Central memory CD8-positive, alpha-beta T cell (primary cell): ENCODE data around the gene DIRAS1.

Source experiments
- ATAC-seq: fragments of 150-1000 bp; cut with Tn5 transposase; replicated peaks from 2 replicates; pipeline ENCODE4 v1.10.0; 2022; ENCODE audit warnings: mild to moderate bottlenecking, moderate FRiP score, moderate number of reproducible peaks; ENCODE audit not compliant: poor library complexity, severe bottlenecking; ENCODE audit errors: extremely low read depth
- DNase-seq, 2 donors: peaks; one replicate each; pipeline ENCODE4 v3.0.0; 2021; ENCODE audit warnings: low spot score in 2 of 2
- H3K27ac Mint-ChIP-seq: one replicate; pipeline ENCODE4 v1.8.0; 2022; ENCODE audit warnings: low read depth, mild to moderate bottlenecking, moderate library complexity, mixed read lengths
- H3K27me3 Mint-ChIP-seq: one replicate; pipeline ENCODE4 v1.8.0; 2022; ENCODE audit warnings: mixed read lengths
- H3K36me3 Mint-ChIP-seq: one replicate; pipeline ENCODE4 v1.8.0; 2022; ENCODE audit warnings: mild to moderate bottlenecking, moderate library complexity, mixed read lengths; ENCODE audit not compliant: insufficient read depth
- H3K4me1 Mint-ChIP-seq: one replicate; pipeline ENCODE4 v1.8.0; 2022; ENCODE audit warnings: mixed read lengths
- H3K4me3 Mint-ChIP-seq: one replicate; pipeline ENCODE4 v1.8.0; 2022; ENCODE audit warnings: mild to moderate bottlenecking, moderate library complexity, mixed read lengths
- H3K9me3 Mint-ChIP-seq: one replicate; pipeline ENCODE4 v1.8.0; 2022; ENCODE audit warnings: mixed read lengths

DIRAS1 gene

GRCh38 chr19:2744113-2744512, 22.9 kb upstream of the DIRAS1 start:
- DNase-seq (no peak), ATAC-seq (no peak)
- Mint-ChIP-seq H3K4me3 (no peak overlapping the region), H3K27ac (no peak overlapping the region), H3K27me3 (peaks cover 37% of the 10 kb centered on the region), H3K4me1 (peaks cover 4% of the 10 kb centered on the region), H3K9me3 (no peaks in the 10 kb centered on the region), H3K36me3 (peaks cover 7% of the 10 kb centered on the region)

- H3K27me3 Mint-ChIP-seq: peaks cover 37% of the 10 kb centered on the region
- no peak overlapping the region for H3K4me3 Mint-ChIP-seq
- DNase-seq: no peak
- no peaks in the 10 kb centered on the region for H3K9me3 Mint-ChIP-seq
- peaks cover 10% of the 10 kb centered on the region for H3K36me3 Mint-ChIP-seq
- no peak for ATAC-seq
- no peak overlapping the region for H3K27ac Mint-ChIP-seq
- H3K4me1 Mint-ChIP-seq: peaks cover 12% of the 10 kb centered on the region
Observed at GRCh38 chr19:2743099-2743498, 21.9 kb upstream of the DIRAS1 start.

GRCh38 chr19:2740314-2740656, 19.1 kb upstream of the DIRAS1 start:
- Mint-ChIP-seq H3K27me3 (peaks cover 32% of the 10 kb centered on the region), H3K4me1 (peaks cover 20% of the 10 kb centered on the region), H3K36me3 (peaks cover 13% of the 10 kb centered on the region), H3K27ac (peak overlapping the region; percentile 25), H3K4me3 (peak overlapping the region; percentile 82), H3K9me3 (no peaks in the 10 kb centered on the region)
- DNase-seq: no peak
- ATAC-seq: no peak

GRCh38 chr19:2739602-2740313, 18.6 kb upstream of the DIRAS1 start, which contains the start of gene SLC39A3:
Gene SLC39A3 (minus strand): TSS chr19:2740017. CDS start chr19:2737257, 2,760 bp downstream.
- peaks cover 15% of the 10 kb centered on the region for H3K36me3 Mint-ChIP-seq
- peaks cover 23% of the 10 kb centered on the region for H3K4me1 Mint-ChIP-seq
- H3K27ac Mint-ChIP-seq: peak within 1 kb of the TSS; percentile 25
- H3K9me3 Mint-ChIP-seq: no peaks in the 10 kb centered on the region
- peak; percentile 100 for ATAC-seq
- H3K27me3 Mint-ChIP-seq: peaks cover 28% of the 10 kb centered on the region
- peak; percentile 98 to 99 for DNase-seq
- peak within 1 kb of the TSS; percentile 82 for H3K4me3 Mint-ChIP-seq

- DNase-seq (no peak), ATAC-seq (no peak)
- Mint-ChIP-seq H3K4me3 (no peak overlapping the region), H3K36me3 (peaks cover 18% of the 10 kb centered on the region), H3K27ac (no peak overlapping the region), H3K4me1 (peaks cover 27% of the 10 kb centered on the region), H3K27me3 (peaks cover 7% of the 10 kb centered on the region), H3K9me3 (no peaks in the 10 kb centered on the region)
Observed at GRCh38 chr19:2736550-2737190, 15.5 kb upstream of the DIRAS1 start.

- ATAC-seq (no peak), DNase-seq (no peak)
- no peak overlapping the region for H3K27ac Mint-ChIP-seq
- H3K4me1 Mint-ChIP-seq: peaks cover 27% of the 10 kb centered on the region
- peaks cover 18% of the 10 kb centered on the region for H3K36me3 Mint-ChIP-seq
- H3K4me3 Mint-ChIP-seq: no peak overlapping the region
- no peaks in the 10 kb centered on the region for H3K9me3 Mint-ChIP-seq
- H3K27me3 Mint-ChIP-seq: no peaks in the 10 kb centered on the region
Observed at GRCh38 chr19:2735374-2735773, 14.2 kb upstream of the DIRAS1 start.

- no peak for ATAC-seq
- H3K4me1 Mint-ChIP-seq: peaks cover 27% of the 10 kb centered on the region
- no peak overlapping the region for H3K4me3 Mint-ChIP-seq
- no peak for DNase-seq
- no peaks in the 10 kb centered on the region for H3K27me3 Mint-ChIP-seq
- H3K9me3 Mint-ChIP-seq: no peaks in the 10 kb centered on the region
- H3K36me3 Mint-ChIP-seq: peaks cover 16% of the 10 kb centered on the region
- H3K27ac Mint-ChIP-seq: no peak overlapping the region
Observed at GRCh38 chr19:2734589-2735288, 13.6 kb upstream of the DIRAS1 start.

GRCh38 chr19:2733930-2734588, 12.9 kb upstream of the DIRAS1 start:
- ATAC-seq: no peak
- peaks cover 12% of the 10 kb centered on the region for H3K36me3 Mint-ChIP-seq
- no peak for DNase-seq
- no peaks in the 10 kb centered on the region for H3K9me3 Mint-ChIP-seq
- peaks cover 22% of the 10 kb centered on the region for H3K4me1 Mint-ChIP-seq
- no peaks in the 10 kb centered on the region for H3K27me3 Mint-ChIP-seq
- no peak overlapping the region for H3K27ac Mint-ChIP-seq
- no peak overlapping the region for H3K4me3 Mint-ChIP-seq

GRCh38 chr19:2732883-2733282, 11.7 kb upstream of the DIRAS1 start:
- no peaks in the 10 kb centered on the region for H3K9me3 Mint-ChIP-seq
- DNase-seq (no peak), ATAC-seq (no peak)
- H3K27ac Mint-ChIP-seq: no peak overlapping the region
- peaks cover 10% of the 10 kb centered on the region for H3K36me3 Mint-ChIP-seq
- H3K4me1 Mint-ChIP-seq: peaks cover 15% of the 10 kb centered on the region
- no peaks in the 10 kb centered on the region for H3K27me3 Mint-ChIP-seq
- no peak overlapping the region for H3K4me3 Mint-ChIP-seq

GRCh38 chr19:2732157-2732725, 11.1 kb upstream of the DIRAS1 start:
- H3K36me3 Mint-ChIP-seq: peaks cover 10% of the 10 kb centered on the region
- no peak overlapping the region for H3K4me3 Mint-ChIP-seq
- ATAC-seq (no peak), DNase-seq (no peak)
- H3K27ac Mint-ChIP-seq: no peak overlapping the region
- H3K4me1 Mint-ChIP-seq: peaks cover 14% of the 10 kb centered on the region
- no peaks in the 10 kb centered on the region for H3K9me3 Mint-ChIP-seq
- H3K27me3 Mint-ChIP-seq: no peaks in the 10 kb centered on the region

GRCh38 chr19:2731181-2731995, 10.2 kb upstream of the DIRAS1 start:
- peaks cover 6% of the 10 kb centered on the region for H3K36me3 Mint-ChIP-seq
- H3K4me3 Mint-ChIP-seq: no peak overlapping the region
- H3K9me3 Mint-ChIP-seq: no peaks in the 10 kb centered on the region
- DNase-seq (no peak), ATAC-seq (no peak)
- H3K27me3 Mint-ChIP-seq: no peaks in the 10 kb centered on the region
- peaks cover 7% of the 10 kb centered on the region for H3K4me1 Mint-ChIP-seq
- no peak overlapping the region for H3K27ac Mint-ChIP-seq
